Activated CD8-positive, alpha-beta T cell treated with anti-CD3 and anti-CD28 coated beads for 36 hours (primary cell): ENCODE measurements around the gene DPP6. TPM values are rescaled to one million over a fixed set of nuclear protein-coding genes. Genes with fewer than 3 reads are reported as not detected.

ENCODE experiments used
- ATAC-seq: fragments of 200-7000 bp; cut with Tn5 transposase; one replicate; pipeline ENCODE4 v1.10.0; 2021; ENCODE audit warnings: mild to moderate bottlenecking, moderate library complexity
- CTCF ChIA-PET: fragments of 350-600 bp; sonication (Branson Sonifier 250); formaldehyde crosslinking; loops from one replicate; lab custom pipeline; 2021; ENCODE audit warnings: antibody characterized with exemption; lab: Charles Lee
- POLR2A ChIA-PET: fragments of 350-600 bp; sonication (Branson Sonifier 250); formaldehyde crosslinking; loops from one replicate; lab custom pipeline; 2021; ENCODE audit warnings: antibody characterized with exemption; lab: Charles Lee
- DNase-seq: peaks from one replicate; pipeline ENCODE4 v3.0.0-alpha.2; 2020
- H3K27ac Mint-ChIP-seq: one replicate; pipeline ENCODE4 v1.8.0; 2021; ENCODE audit warnings: mild to moderate bottlenecking, mixed read lengths
- H3K27me3 Mint-ChIP-seq: one replicate; pipeline ENCODE4 v1.8.0; 2021; ENCODE audit warnings: mixed read lengths
- H3K36me3 Mint-ChIP-seq: one replicate; pipeline ENCODE4 v1.8.0; 2021; ENCODE audit warnings: low read depth, mixed read lengths
- H3K4me1 Mint-ChIP-seq: one replicate; pipeline ENCODE4 v1.8.0; 2021; ENCODE audit warnings: low read depth, mixed read lengths
- H3K4me3 Mint-ChIP-seq: one replicate; pipeline ENCODE4 v1.8.0; 2021; ENCODE audit warnings: mild to moderate bottlenecking, moderate library complexity, mixed read lengths
- H3K9me3 Mint-ChIP-seq: one replicate; pipeline ENCODE4 v1.8.0; 2021; ENCODE audit warnings: mixed read lengths
- intact Hi-C: fragments of 100-400 bp; cut with micrococcal nuclease; formaldehyde crosslinking; loops from one replicate; pipeline ENCODE4 v1.10.0; 2022
- total RNA-seq, 2 experiments: library from RNA; stranded (reverse); gene quantifications; one replicate each; pipeline ENCODE4 v1.2.3, GENCODE V29; 2021
- TF ChIP-seq, protein P1 (sequence below): fragments of 200-600 bp; IDR thresholded peaks from one replicate; pipeline ENCODE4 v1.8.0; 2022; ENCODE audit warnings: antibody characterized with exemption, mild to moderate bottlenecking

DPP6 gene
- total RNA-seq, 2 experiments from 2014 or later = not detected

DNA sequence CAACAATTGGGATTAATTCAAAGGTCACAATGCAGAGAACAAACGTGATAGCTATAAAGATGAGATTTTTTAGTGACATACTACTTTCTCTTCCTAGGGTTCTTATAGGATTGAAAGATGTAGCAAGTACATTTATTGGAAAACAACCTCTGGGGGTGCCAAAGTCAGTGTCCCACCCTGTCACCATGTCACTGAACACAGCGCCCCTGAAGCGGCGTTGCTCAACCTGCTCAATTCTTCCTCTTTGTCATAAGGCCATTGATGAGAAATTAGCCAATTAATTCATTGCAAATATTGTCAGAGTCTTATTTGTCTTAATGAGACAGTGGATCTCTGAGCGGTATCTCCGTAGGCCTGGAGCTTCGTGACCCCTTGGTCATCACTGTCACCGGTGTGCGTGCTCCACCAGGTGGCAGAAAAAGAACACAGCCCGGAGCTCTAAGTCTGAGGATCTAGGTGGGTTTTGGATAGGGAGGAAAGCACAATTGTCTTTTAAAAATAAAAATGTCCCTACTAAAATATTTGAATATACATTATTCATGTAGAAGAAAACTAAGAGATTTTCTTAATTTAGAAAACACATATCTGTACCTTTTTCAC is 588.2 kb downstream of the DPP6 start:
- TF ChIP-seq, protein P1, sequence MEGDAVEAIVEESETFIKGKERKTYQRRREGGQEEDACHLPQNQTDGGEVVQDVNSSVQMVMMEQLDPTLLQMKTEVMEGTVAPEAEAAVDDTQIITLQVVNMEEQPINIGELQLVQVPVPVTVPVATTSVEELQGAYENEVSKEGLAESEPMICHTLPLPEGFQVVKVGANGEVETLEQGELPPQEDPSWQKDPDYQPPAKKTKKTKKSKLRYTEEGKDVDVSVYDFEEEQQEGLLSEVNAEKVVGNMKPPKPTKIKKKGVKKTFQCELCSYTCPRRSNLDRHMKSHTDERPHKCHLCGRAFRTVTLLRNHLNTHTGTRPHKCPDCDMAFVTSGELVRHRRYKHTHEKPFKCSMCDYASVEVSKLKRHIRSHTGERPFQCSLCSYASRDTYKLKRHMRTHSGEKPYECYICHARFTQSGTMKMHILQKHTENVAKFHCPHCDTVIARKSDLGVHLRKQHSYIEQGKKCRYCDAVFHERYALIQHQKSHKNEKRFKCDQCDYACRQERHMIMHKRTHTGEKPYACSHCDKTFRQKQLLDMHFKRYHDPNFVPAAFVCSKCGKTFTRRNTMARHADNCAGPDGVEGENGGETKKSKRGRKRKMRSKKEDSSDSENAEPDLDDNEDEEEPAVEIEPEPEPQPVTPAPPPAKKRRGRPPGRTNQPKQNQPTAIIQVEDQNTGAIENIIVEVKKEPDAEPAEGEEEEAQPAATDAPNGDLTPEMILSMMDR = no peak
- Mint-ChIP-seq H3K4me1 (no peaks in the 10 kb centered on the region), H3K9me3 (peaks cover 3% of the 10 kb centered on the region), H3K27ac (no peak overlapping the region), H3K4me3 (no peak overlapping the region), H3K36me3 (no peaks in the 10 kb centered on the region), H3K27me3 (no peaks in the 10 kb centered on the region)
- CTCF ChIA-PET = no interaction called here
- POLR2A ChIA-PET = no interaction called here
- intact Hi-C loops = no loop called here
- ATAC-seq (no peak), DNase-seq (no peak)

DNA sequence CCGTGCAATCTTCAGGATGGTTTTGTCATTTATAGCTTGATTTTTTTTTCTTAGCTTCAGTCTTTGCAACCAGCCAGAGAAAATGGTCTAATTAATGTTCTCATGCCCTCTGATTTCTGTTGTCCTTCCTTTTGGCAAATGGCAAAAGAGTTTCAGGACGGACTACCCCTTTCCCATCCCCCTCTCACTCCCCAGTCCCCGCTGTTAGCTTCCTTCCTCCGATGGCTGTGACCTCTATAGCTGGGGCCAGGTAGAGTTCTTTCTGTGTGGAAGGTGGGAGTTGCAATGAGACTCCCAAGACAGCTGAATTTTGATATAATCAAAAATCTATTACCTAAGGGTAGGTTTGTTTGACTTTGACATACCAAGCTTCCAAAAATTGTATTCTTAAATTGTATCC is 588.7 kb downstream of the DPP6 start:
- POLR2A ChIA-PET = no interaction called here
- no peak overlapping the region for H3K27ac Mint-ChIP-seq
- ATAC-seq (no peak), DNase-seq (no peak)
- TF ChIP-seq, protein P1 = no peak
- CTCF ChIA-PET = no interaction called here
- no peak overlapping the region for H3K4me3 Mint-ChIP-seq
- peaks cover 2% of the 10 kb centered on the region for H3K9me3 Mint-ChIP-seq
- no peaks in the 10 kb centered on the region for H3K4me1 Mint-ChIP-seq
- intact Hi-C loops = no loop called here
- no peaks in the 10 kb centered on the region for H3K27me3 Mint-ChIP-seq
- no peaks in the 10 kb centered on the region for H3K36me3 Mint-ChIP-seq

DNA sequence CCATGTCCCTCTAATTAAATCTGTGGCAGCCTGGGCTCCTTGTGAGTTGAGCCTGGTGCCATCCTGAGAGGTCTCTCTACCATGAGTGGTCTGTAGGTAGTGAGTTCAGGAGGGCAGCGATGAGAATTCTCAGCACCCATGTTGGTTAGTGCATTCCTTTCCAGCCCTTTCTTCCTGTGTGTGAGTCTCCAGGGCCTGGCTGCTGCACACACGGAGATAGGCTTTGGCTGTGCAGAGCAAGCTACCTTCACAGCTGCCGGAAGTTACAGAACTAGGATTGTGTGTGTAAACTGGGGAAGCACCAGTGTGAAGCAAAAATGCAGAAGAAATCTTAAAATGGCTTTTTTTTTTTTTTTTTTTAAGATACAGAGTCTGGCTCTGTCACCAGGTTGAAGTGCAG is 592.2 kb downstream of the DPP6 start:
- Mint-ChIP-seq H3K27ac (no peak overlapping the region), H3K36me3 (no peaks in the 10 kb centered on the region), H3K4me1 (no peaks in the 10 kb centered on the region), H3K4me3 (no peak overlapping the region), H3K9me3 (peaks cover 5% of the 10 kb centered on the region), H3K27me3 (no peaks in the 10 kb centered on the region)
- intact Hi-C loops = no loop called here
- TF ChIP-seq, protein P1 = no peak
- ATAC-seq = no peak
- CTCF ChIA-PET = no interaction called here
- POLR2A ChIA-PET = no interaction called here
- no peak for DNase-seq

DNA sequence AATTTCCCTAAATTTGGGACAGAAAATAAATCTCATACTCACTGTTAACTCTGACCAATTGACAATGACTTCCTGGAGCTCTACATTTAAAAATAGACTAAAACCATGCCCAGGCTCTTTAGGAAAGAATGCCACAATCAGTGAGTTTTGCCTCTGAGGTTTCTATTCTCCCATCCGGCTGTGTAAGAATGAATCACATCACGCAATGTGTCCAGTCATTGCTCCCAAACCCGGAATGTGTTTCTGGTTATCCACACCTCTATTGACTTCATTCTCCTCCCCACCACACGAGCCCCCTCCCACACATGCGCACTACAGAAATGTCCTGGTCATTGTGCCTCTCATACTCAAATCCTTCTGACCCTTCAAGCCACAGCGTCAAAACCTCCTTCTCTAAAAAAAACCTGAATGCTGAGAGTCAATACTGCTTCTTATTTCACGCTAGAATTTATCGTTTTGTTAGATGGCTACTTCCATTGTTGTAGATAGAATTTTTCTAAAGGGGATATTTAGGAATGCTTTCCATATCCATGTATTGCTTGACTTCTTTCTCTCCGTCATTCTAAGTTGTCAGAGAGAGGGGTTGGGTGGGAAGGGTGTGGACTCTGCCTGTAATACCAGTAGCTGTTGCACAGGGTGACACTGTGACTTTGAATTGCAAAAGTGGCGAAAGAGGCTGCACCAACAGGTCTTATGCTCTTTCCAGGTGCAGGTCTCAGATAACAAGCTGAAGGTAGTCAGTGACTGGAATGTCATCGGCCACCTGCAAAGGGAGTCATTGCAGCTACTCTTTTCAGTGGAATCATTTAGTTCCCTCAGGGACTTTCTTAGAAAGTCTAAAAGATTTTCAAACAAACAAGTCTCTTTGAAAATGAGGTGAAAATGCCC is 594.2 kb downstream of the DPP6 start:
- no peak for DNase-seq
- intact Hi-C loops = no loop called here
- TF ChIP-seq, protein P1 = no peak
- ATAC-seq = no peak
- ChIA-PET CTCF (no interaction called here), POLR2A (no interaction called here)
- Mint-ChIP-seq H3K36me3 (no peaks in the 10 kb centered on the region), H3K4me3 (no peak overlapping the region), H3K9me3 (peaks cover 5% of the 10 kb centered on the region), H3K4me1 (no peaks in the 10 kb centered on the region), H3K27ac (no peak overlapping the region), H3K27me3 (no peaks in the 10 kb centered on the region)

DNA sequence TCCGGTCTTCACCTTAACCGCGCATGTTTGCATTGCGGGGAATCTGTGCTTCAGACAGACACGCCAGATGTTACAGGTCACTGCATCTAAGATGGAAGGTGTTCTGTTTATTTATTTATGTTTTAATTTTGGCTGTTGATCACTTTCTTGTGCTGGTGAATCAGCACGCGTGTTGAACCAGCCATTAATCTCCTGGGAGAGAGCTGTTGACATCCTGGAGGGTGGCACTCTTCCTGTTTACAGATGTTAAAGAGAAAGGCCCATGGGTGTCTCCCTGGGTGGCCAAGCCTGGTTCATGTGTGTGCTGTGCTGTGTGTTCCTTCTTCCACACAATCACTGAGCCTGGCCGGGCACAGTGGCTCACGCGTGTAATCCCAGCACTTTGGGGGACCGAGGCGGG is 595.4 kb downstream of the DPP6 start:
- ATAC-seq = no peak
- CTCF ChIA-PET = no interaction called here

More for the DNA sequence above, 595.4 kb downstream of the DPP6 start:
- TF ChIP-seq, protein P1 = no peak
- DNase-seq = no peak
- POLR2A ChIA-PET = no interaction called here
- Mint-ChIP-seq H3K9me3 (peaks cover 3% of the 10 kb centered on the region), H3K27ac (no peak overlapping the region), H3K4me3 (no peak overlapping the region), H3K36me3 (no peaks in the 10 kb centered on the region), H3K27me3 (no peaks in the 10 kb centered on the region), H3K4me1 (no peaks in the 10 kb centered on the region)
- intact Hi-C loops = no loop called here
